Smooth muscle cell (in vitro differentiated cells): ENCODE measurements around the gene KRT2. TPM values are rescaled to one million over a fixed set of nuclear protein-coding genes. Genes with fewer than 3 reads are reported as not detected.

ENCODE experiments used
- DNase-seq: peaks from one replicate; lab custom pipeline; 2025; ENCODE audit not compliant: unreplicated experiment; lab: John Stamatoyannopoulos, UW
- H2AFZ ChIP-seq: fragments of 200-600 bp; sonication (generic); 2 replicates; pipeline ENCODE4 v1.6.0; 2016; ENCODE audit warnings: antibody characterized with exemption, low read depth, mild to moderate bottlenecking
- H3F3A ChIP-seq: fragments of 200-600 bp; sonication (generic); 2 replicates; pipeline ENCODE4 v1.6.0; 2017; ENCODE audit warnings: antibody characterized with exemption, low read depth
- H3K27ac ChIP-seq: fragments of 200-600 bp; sonication (generic); 2 replicates; pipeline ENCODE4 v1.5.1; 2016; ENCODE audit warnings: low read depth, mild to moderate bottlenecking
- H3K27me3 ChIP-seq: fragments of 200-600 bp; sonication (generic); 2 replicates; pipeline ENCODE4 v1.6.1; 2016; ENCODE audit warnings: low read depth, mild to moderate bottlenecking
- H3K36me3 ChIP-seq: fragments of 200-600 bp; sonication (generic); 2 replicates; pipeline ENCODE4 v1.5.1; 2016; ENCODE audit warnings: low read depth
- H3K4me1 ChIP-seq: fragments of 200-600 bp; sonication (generic); 2 replicates; pipeline ENCODE4 v1.5.1; 2016; ENCODE audit warnings: low read depth
- H3K4me2 ChIP-seq: fragments of 200-600 bp; sonication (generic); 2 replicates; pipeline ENCODE4 v1.6.0; 2016; ENCODE audit warnings: mild to moderate bottlenecking
- H3K4me3 ChIP-seq: fragments of 200-600 bp; sonication (generic); 2 replicates; pipeline ENCODE4 v1.5.1; 2016; ENCODE audit warnings: mild to moderate bottlenecking
- H3K79me2 ChIP-seq: fragments of 200-600 bp; sonication (generic); 2 replicates; pipeline ENCODE4 v1.6.0; 2016; ENCODE audit warnings: low read depth, mild to moderate bottlenecking
- H3K9ac ChIP-seq: fragments of 200-600 bp; sonication (generic); 2 replicates; pipeline ENCODE4 v1.6.0; 2016; ENCODE audit warnings: low read depth
- H3K9me3 ChIP-seq: fragments of 200-600 bp; sonication (generic); replicated peaks from 2 replicates; pipeline ENCODE4 v1.5.1; 2016; ENCODE audit warnings: low read depth
- H4K20me1 ChIP-seq: fragments of 200-600 bp; sonication (generic); 2 replicates; pipeline ENCODE4 v1.6.0; 2016; ENCODE audit warnings: low read depth
- CTCF ChIP-seq: fragments of 200-600 bp; sonication (generic); IDR thresholded peaks from 2 replicates; pipeline ENCODE4 v1.5.1; 2017; ENCODE audit warnings: borderline replicate concordance, mild to moderate bottlenecking, antibody characterized with exemption; ENCODE audit not compliant: insufficient read depth, poor library complexity, severe bottlenecking
- WGBS: methylation state at CpG from one replicate; pipeline ENCODE4 v1.1.7; 2016; ENCODE audit warnings: low lambda C conversion rate; 5-methylcytosine and 5-hydroxymethylcytosine counted together
- polyA plus RNA-seq: library from polyadenylated mRNA; unstranded; fragments of >200 nt; fragmentation: Nextera tagmentation; extraction: Ambion mirVana; gene quantifications from 2 replicates; pipeline ENCODE4 v1.2.1, GENCODE V29; 2016
- total RNA-seq: library from RNA; depleted of rRNA; stranded (reverse); fragments of >200 nt; gene quantifications from 2 replicates; pipeline ENCODE4 v1.2.3, GENCODE V29; 2014

The KRT2 gene
- total and polyA plus RNA-seq, 2 experiments from 2014 or later = not detected

GRCh38 chr12:52659951-52660350 lies 7.9 kb upstream of the KRT2 start:
- Histone ChIP-seq H3K9me3 (no peaks in the 10 kb centered on the region), H3K4me3 (no peak overlapping the region), H3K4me2 (no peak overlapping the region), H2AFZ (no peak overlapping the region), H3K4me1 (no peaks in the 10 kb centered on the region), H3K36me3 (no peaks in the 10 kb centered on the region), H3K27ac (no peak overlapping the region), H3K9ac (no peak overlapping the region), H4K20me1 (no peaks in the 10 kb centered on the region), H3K27me3 (peaks cover 59% of the 10 kb centered on the region), H3K79me2 (no peaks in the 10 kb centered on the region), H3F3A (no peaks in the 10 kb centered on the region)
- DNase-seq = no peak
- TF ChIP-seq CTCF = no peak
- WGBS = 92% methylated on average over 4 of the region's 4 CpGs

GRCh38 chr12:52659395-52659794 lies 7.4 kb upstream of the KRT2 start:
- Histone ChIP-seq H3K36me3 (no peaks in the 10 kb centered on the region), H4K20me1 (no peaks in the 10 kb centered on the region), H3K27me3 (peaks cover 59% of the 10 kb centered on the region), H3K9me3 (no peaks in the 10 kb centered on the region), H3K4me1 (no peaks in the 10 kb centered on the region), H2AFZ (no peak overlapping the region), H3K9ac (no peak overlapping the region), H3K79me2 (no peaks in the 10 kb centered on the region), H3K4me3 (no peak overlapping the region), H3K4me2 (no peak overlapping the region), H3K27ac (no peak overlapping the region), H3F3A (no peaks in the 10 kb centered on the region)
- WGBS = 84% methylated on average over 7 of the region's 7 CpGs
- TF ChIP-seq CTCF = no peak
- no peak for DNase-seq

GRCh38 chr12:52658196-52658595 lies 6.2 kb upstream of the KRT2 start:
- Histone ChIP-seq H3K4me3 (no peak overlapping the region), H3K4me2 (no peak overlapping the region), H3K4me1 (no peaks in the 10 kb centered on the region), H3K27ac (no peak overlapping the region), H3K27me3 (peaks cover 61% of the 10 kb centered on the region), H3K36me3 (no peaks in the 10 kb centered on the region), H3K9me3 (no peaks in the 10 kb centered on the region), H3K79me2 (no peaks in the 10 kb centered on the region), H2AFZ (no peak overlapping the region), H3K9ac (no peak overlapping the region), H3F3A (no peaks in the 10 kb centered on the region), H4K20me1 (no peaks in the 10 kb centered on the region)
- no peak for DNase-seq
- 94% methylated on average over 4 of the region's 4 CpGs for WGBS
- TF ChIP-seq CTCF = no peak

- Histone ChIP-seq H3F3A (no peaks in the 10 kb centered on the region), H3K4me3 (no peak overlapping the region), H3K9me3 (no peaks in the 10 kb centered on the region), H3K27ac (no peak overlapping the region), H3K79me2 (no peaks in the 10 kb centered on the region), H2AFZ (no peak overlapping the region), H4K20me1 (no peaks in the 10 kb centered on the region), H3K27me3 (peaks cover 56% of the 10 kb centered on the region), H3K36me3 (no peaks in the 10 kb centered on the region), H3K4me1 (no peaks in the 10 kb centered on the region), H3K9ac (no peak overlapping the region), H3K4me2 (no peak overlapping the region)
- DNase-seq = no peak
- 91% methylated on average over 6 of the region's 6 CpGs for WGBS
- no peak for TF ChIP-seq CTCF
These were observed 5.4 kb upstream of the KRT2 start for GRCh38 chr12:52657250-52657902.
